HCT116 (cell line): ENCODE results near the gene NBAS. TPM values are rescaled to one million over a fixed set of nuclear protein-coding genes. Genes with fewer than 3 reads are reported as not detected.

Experiments
- ATAC-seq: fragments of 200-7000 bp; cut with Tn5 transposase; 2 replicates; pipeline ENCODE4 v1.9.1; 2020; ENCODE audit warnings: mild to moderate bottlenecking, moderate library complexity
- BruUV-seq: library from RNA; stranded (reverse); fragments of 400-500 nt; replicated peaks from 2 replicates; lab custom pipeline; 2021; lab: Mats Ljungman, UMichigan
- CTCF ChIA-PET: fragments of 300-600 bp; sonication (Branson Sonifier 250); formaldehyde crosslinking; loops from one replicate; lab custom pipeline; 2021; ENCODE audit warnings: antibody characterized with exemption; lab: Charles Lee
- POLR2A ChIA-PET: fragments of 300-600, 350-600 bp; sonication (Branson Sonifier 250); formaldehyde crosslinking; loops from one replicate; lab custom pipeline; 2021; ENCODE audit warnings: antibody characterized with exemption; lab: Charles Lee
- RAD21 ChIA-PET, 2 experiments: fragments of 300-600 bp; sonication (Branson Sonifier 250); formaldehyde crosslinking; loops; one replicate each; lab custom pipeline; 2023; ENCODE audit warnings: low total read pairs in 2 of 2; ENCODE audit not compliant: uncharacterized antibody in 2 of 2, unreplicated experiment in 2 of 2, low non-redundant PET in 1 of 2; lab: Charles Lee
- DNase-seq: peaks from one replicate; pipeline ENCODE4 v3.0.0-alpha.2; 2010; ENCODE audit warnings: low read depth, low spot score
- H2AFZ ChIP-seq: fragments of 200-600 bp; shearing (Covaris generic), sonication (generic); 2 replicates; pipeline ENCODE4 v1.6.1; 2017; ENCODE audit warnings: low read depth, mixed run types, mixed read lengths, antibody characterized with exemption, low read length; ENCODE audit not compliant: poor library complexity, severe bottlenecking
- H3K27ac ChIP-seq: 2 replicates; pipeline ENCODE4 v1.5.1; 2012; ENCODE audit warnings: low read depth, low read length
- H3K27me3 ChIP-seq: fragments of 200-600 bp; sonication (generic); 2 replicates; pipeline ENCODE4 v1.6.1; 2016; ENCODE audit warnings: mixed run types, low read length, mixed read lengths; ENCODE audit not compliant: insufficient read depth
- H3K36me3 ChIP-seq, 2 experiments: fragments of 200-500 bp in 1 of 2; fragments of 200-600 bp in 1 of 2; sonication (Bioruptor generic) in 1 of 2; sonication (generic) in 1 of 2; 2 replicates each; pipeline versions ENCODE4 v1.5.1 to v1.6.1; 2014 to 2016; ENCODE audit warnings: low read length in 2 of 2, inconsistent platforms in 1 of 2, mixed read lengths in 1 of 2, mixed run types in 1 of 2; ENCODE audit not compliant: insufficient read depth in 2 of 2, control insufficient read depth in 1 of 2
- H3K4me1 ChIP-seq, 2 experiments: fragments of 200-600 bp in 1 of 2; sonication (generic) in 1 of 2; 2 replicates each; pipeline versions ENCODE4 v1.5.1 to v1.6.1; 2012 to 2017; ENCODE audit warnings: low read length in 2 of 2, inconsistent platforms in 1 of 2, mild to moderate bottlenecking in 1 of 2, mixed read lengths in 1 of 2, mixed run types in 1 of 2, moderate library complexity in 1 of 2; ENCODE audit not compliant: insufficient read depth in 2 of 2, control insufficient read depth in 1 of 2
- H3K4me2 ChIP-seq: fragments of 200-600 bp; sonication (generic); 2 replicates; pipeline ENCODE4 v1.6.1; 2017; ENCODE audit warnings: mixed run types, low read length, mixed read lengths
- H3K4me3 ChIP-seq, 2 experiments: fragments of 200-600 bp in 1 of 2; sonication (generic) in 1 of 2; replicated peaks in 1 of 2; 2 replicates each; pipeline ENCODE4 v1.5.1; 2011 to 2016; ENCODE audit warnings: low read length in 2 of 2, control low read depth in 1 of 2, low read depth in 1 of 2, mild to moderate bottlenecking in 1 of 2, mixed read lengths in 1 of 2, mixed run types in 1 of 2
- H3K79me2 ChIP-seq: fragments of 200-600 bp; sonication (generic); 2 replicates; pipeline ENCODE4 v1.6.1; 2017; ENCODE audit warnings: mild to moderate bottlenecking, mixed run types, low read length, moderate library complexity, mixed read lengths; ENCODE audit not compliant: insufficient read depth
- H3K9ac ChIP-seq: fragments of 200-600 bp; sonication (generic); 2 replicates; pipeline ENCODE4 v1.6.1; 2016; ENCODE audit warnings: low read length, mixed read lengths
- H3K9me2 ChIP-seq: fragments of 200-600 bp; sonication (generic), shearing (Covaris generic); 2 replicates; pipeline ENCODE4 v1.6.1; 2017; ENCODE audit warnings: mixed run types, mild to moderate bottlenecking, moderate library complexity; ENCODE audit not compliant: insufficient read depth
- H3K9me3 ChIP-seq, 2 experiments: fragments of 200-500 bp in 1 of 2; fragments of 200-600 bp in 1 of 2; sonication (Bioruptor generic) in 1 of 2; sonication (generic) in 1 of 2; 2 replicates each; pipeline ENCODE4 v1.6.1; 2014 to 2017; ENCODE audit warnings: low read length in 2 of 2, mixed read lengths in 2 of 2, inconsistent platforms in 1 of 2, low read depth in 1 of 2, mild to moderate bottlenecking in 1 of 2, mixed run types in 1 of 2, moderate library complexity in 1 of 2; ENCODE audit not compliant: control insufficient read depth in 1 of 2, insufficient read depth in 1 of 2
- H4K20me1 ChIP-seq: fragments of 200-600 bp; sonication (generic), shearing (Covaris generic); 2 replicates; pipeline ENCODE4 v1.6.1; 2017; ENCODE audit warnings: mixed run types, mild to moderate bottlenecking, moderate library complexity; ENCODE audit not compliant: insufficient read depth
- ELF1 ChIP-seq: IDR thresholded peaks from 2 replicates; pipeline ENCODE4 v1.6.1; 2012; ENCODE audit warnings: low read depth, borderline replicate concordance
- JUND ChIP-seq: IDR thresholded peaks from 2 replicates; pipeline ENCODE4 v1.6.1; 2012
- POLR2A ChIP-seq: IDR thresholded peaks from 2 replicates; pipeline ENCODE4 v1.7.0; 2011; ENCODE audit warnings: borderline replicate concordance; ENCODE audit not compliant: insufficient read depth, insufficient read length; ENCODE audit errors: extremely low read depth
- YY1 ChIP-seq: IDR thresholded peaks from 2 replicates; pipeline ENCODE4 v1.6.1; 2011; ENCODE audit warnings: low read length, low read depth, moderate library complexity, mild to moderate bottlenecking; ENCODE audit not compliant: insufficient replicate concordance; ENCODE audit errors: extremely low read depth
- ZFX ChIP-seq: fragments of 450-650 bp; IDR thresholded peaks from 2 replicates; pipeline ENCODE4 v1.6.1; 2017
- ZNF274 ChIP-seq: fragments of 200-500 bp; sonication (Bioruptor generic); IDR thresholded peaks from 2 replicates; pipeline ENCODE4 v1.6.1; 2014; ENCODE audit warnings: mild to moderate bottlenecking, low read depth, low read length, inconsistent platforms
- intact Hi-C: fragments of 100-400 bp; cut with micrococcal nuclease; formaldehyde crosslinking; loops from 2 replicates; pipeline ENCODE4 v1.10.0; 2022
- total RNA-seq: library from RNA; stranded (reverse); gene quantifications from one replicate; pipeline ENCODE4 v1.2.1, GENCODE V29; 2021; ENCODE audit not compliant: unreplicated experiment
- TF ChIP-seq, protein P1 (sequence below): IDR thresholded peaks from 2 replicates; pipeline ENCODE4 v1.6.1; 2011; ENCODE audit warnings: mild to moderate bottlenecking, low read length, moderate library complexity; ENCODE audit not compliant: insufficient replicate concordance; ENCODE audit errors: extremely low read depth
- TF ChIP-seq, protein P2 (sequence below): IDR thresholded peaks from 2 replicates; pipeline ENCODE4 v1.6.1; 2012

Gene NBAS
- total RNA-seq, 1 experiment from 2014 or later: 32.8 TPM

DNA sequence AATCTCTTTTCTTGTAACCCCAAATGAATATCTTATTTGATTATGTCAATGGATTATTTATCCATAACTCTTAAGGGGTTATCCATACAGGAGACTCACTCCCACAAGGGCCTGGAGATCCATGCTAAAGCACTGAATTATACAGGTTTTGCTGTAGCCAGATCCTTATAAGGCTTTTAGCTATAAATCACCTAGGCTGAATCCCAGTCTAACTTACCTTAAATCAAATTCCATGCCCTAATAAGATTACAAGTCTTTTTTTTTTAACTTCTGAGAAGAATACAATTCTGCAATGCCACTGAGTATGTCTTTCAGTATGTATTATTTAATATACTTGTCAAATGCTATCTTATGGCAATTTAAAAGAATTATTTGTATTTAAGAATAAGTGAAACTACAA lies 340.5 kb downstream of the NBAS start:
- Histone ChIP-seq H3K27me3 (no peaks in the 10 kb centered on the region), H4K20me1 (no peaks in the 10 kb centered on the region), H3K9ac (no peak overlapping the region), H3K9me3 (no peaks in the 10 kb centered on the region), H3K9me2 (no peaks in the 10 kb centered on the region), H3K27ac (no peak overlapping the region), H3K4me2 (no peak overlapping the region), H3K4me3 (no peak overlapping the region), H3K79me2 (no peaks in the 10 kb centered on the region), H3K4me1 (no peaks in the 10 kb centered on the region), H3K36me3 (no peaks in the 10 kb centered on the region), H2AFZ (no peak overlapping the region)
- ChIA-PET RAD21 (no interaction called here), POLR2A (no interaction called here), CTCF (no interaction called here)
- intact Hi-C loops: no loop called here
- TF ChIP-seq ZNF274: no peak
- TF ChIP-seq ELF1: no peak
- TF ChIP-seq, protein P1, sequence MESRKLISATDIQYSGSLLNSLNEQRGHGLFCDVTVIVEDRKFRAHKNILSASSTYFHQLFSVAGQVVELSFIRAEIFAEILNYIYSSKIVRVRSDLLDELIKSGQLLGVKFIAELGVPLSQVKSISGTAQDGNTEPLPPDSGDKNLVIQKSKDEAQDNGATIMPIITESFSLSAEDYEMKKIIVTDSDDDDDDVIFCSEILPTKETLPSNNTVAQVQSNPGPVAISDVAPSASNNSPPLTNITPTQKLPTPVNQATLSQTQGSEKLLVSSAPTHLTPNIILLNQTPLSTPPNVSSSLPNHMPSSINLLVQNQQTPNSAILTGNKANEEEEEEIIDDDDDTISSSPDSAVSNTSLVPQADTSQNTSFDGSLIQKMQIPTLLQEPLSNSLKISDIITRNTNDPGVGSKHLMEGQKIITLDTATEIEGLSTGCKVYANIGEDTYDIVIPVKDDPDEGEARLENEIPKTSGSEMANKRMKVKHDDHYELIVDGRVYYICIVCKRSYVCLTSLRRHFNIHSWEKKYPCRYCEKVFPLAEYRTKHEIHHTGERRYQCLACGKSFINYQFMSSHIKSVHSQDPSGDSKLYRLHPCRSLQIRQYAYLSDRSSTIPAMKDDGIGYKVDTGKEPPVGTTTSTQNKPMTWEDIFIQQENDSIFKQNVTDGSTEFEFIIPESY: no peak
- TF ChIP-seq YY1: no peak
- TF ChIP-seq, protein P2, sequence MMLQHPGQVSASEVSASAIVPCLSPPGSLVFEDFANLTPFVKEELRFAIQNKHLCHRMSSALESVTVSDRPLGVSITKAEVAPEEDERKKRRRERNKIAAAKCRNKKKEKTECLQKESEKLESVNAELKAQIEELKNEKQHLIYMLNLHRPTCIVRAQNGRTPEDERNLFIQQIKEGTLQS: no peak
- no peak for TF ChIP-seq POLR2A
- TF ChIP-seq ZFX: no peak
- no peak for TF ChIP-seq JUND
- DNase-seq (no peak), ATAC-seq (no peak)
- no TSS peak for BruUV-seq
